OCI-LY1 (cell line): ENCODE measurements around the gene TPD52L1.

Experiments used
- CTCF ChIP-seq: fragments of 200-600 bp; sonication (generic), shearing (Covaris generic); IDR thresholded peaks from 2 replicates; pipeline ENCODE4 v1.5.1; 2017; ENCODE audit warnings: mild to moderate bottlenecking, antibody characterized with exemption, low read length, moderate library complexity, mixed read lengths
- EZH2 ChIP-seq: fragments of 200-600 bp; sonication (generic), shearing (Covaris generic); IDR thresholded peaks from 2 replicates; pipeline ENCODE4 v1.8.0; 2017; ENCODE audit warnings: borderline replicate concordance, mixed run types, mild to moderate bottlenecking, antibody characterized with exemption, low read length, moderate library complexity, mixed read lengths

GRCh38 chr6:125294036-125294435, 140.5 kb downstream of the TPD52L1 start:
- no peak for TF ChIP-seq CTCF
- no peak for TF ChIP-seq EZH2
